ENCODE data around the gene ACD. TPM values are rescaled to one million over a fixed set of nuclear protein-coding genes. Genes with fewer than 3 reads are reported as not detected.

The ACD gene
- total RNA-seq, 1 experiment from 2014 or later: 34.1 TPM

DNA sequence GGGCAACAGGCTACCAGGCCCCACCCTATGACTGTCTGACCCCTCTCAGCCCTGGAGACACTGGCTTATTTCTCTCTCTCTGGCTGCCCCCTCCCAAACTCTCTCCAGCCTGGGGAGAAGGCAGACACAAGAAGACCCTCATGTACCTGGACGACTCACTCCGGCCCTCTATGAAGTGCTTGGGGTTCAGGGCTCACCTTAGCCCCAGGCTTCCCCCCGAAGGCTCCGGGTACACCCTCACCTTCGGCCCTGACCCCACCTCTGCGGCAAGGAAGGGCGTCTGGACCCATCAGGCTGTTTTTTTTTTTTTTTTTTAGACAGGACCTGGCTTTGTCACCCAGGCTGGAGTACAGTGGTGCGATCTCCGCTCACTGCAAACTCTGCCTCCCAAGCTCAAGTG lies 16.0 kb downstream of the ACD start:
- no peak for DNase-seq
- H2AFZ ChIP-seq (ENCODE audit: low read length): no peak overlapping the region
- no peak overlapping the region for H4K8ac ChIP-seq (replicated peaks; ENCODE audit: insufficient read length, low read depth, low read length)
- no peaks in the 10 kb centered on the region for H3K79me1 ChIP-seq (ENCODE audit: insufficient read depth, low read depth, low read length, poor library complexity, severe bottlenecking)
- H2BK120ac ChIP-seq (ENCODE audit: low read depth, low read length, poor library complexity, severe bottlenecking): no peak overlapping the region
- H3K4ac ChIP-seq (ENCODE audit: low read depth, low read length): no peak overlapping the region
- Mint-ChIP-seq H3K27ac (no peak overlapping the region), H3K4me3 (peak overlapping the region; percentile 57 to 75; a peak in 4 of 5 replicates), H3K4me1 (peaks cover 3 to 6% of the 10 kb centered on the region in 2 experiments; a peak in 2 of 4 replicates), H3K36me3 (ENCODE audit: insufficient read depth in 1 of 3, low read depth in 3 of 3) (peaks cover 2 to 9% (median 7%) of the 10 kb centered on the region in 3 experiments; a peak in 4 of 7 replicates), H3K9me3 (no peaks in the 10 kb centered on the region), H3K27me3 (ENCODE audit: low read depth) (peaks cover 8% of the 10 kb centered on the region)
- peaks cover 8% of the 10 kb centered on the region for H3K23me2 ChIP-seq (ENCODE audit: insufficient read length, low read depth, low read length, poor library complexity, severe bottlenecking)
- no peak overlapping the region for H3K23ac ChIP-seq (ENCODE audit: insufficient read length, low read depth, low read length)
- no peak overlapping the region for H2BK20ac ChIP-seq (ENCODE audit: low read depth, low read length, poor library complexity, severe bottlenecking)
- H3K9me3 ChIP-seq (ENCODE audit: control insufficient read depth, low read depth, low read length): no peaks in the 10 kb centered on the region
- WGBS (ENCODE audit: extremely low coverage, insufficient read length, low lambda C conversion rate): no CpG with 5 or more reads among the region's 9 CpGs
- H3K4me2 ChIP-seq (ENCODE audit: insufficient read depth, insufficient read length, low read length): no peak overlapping the region
- H3K27ac ChIP-seq (ENCODE audit: insufficient read length, low read depth, low read length): no peak overlapping the region
- no peak overlapping the region for H4K5ac ChIP-seq (ENCODE audit: insufficient read length, low read depth, low read length)
- no peaks in the 10 kb centered on the region for H4K20me1 ChIP-seq (ENCODE audit: control insufficient read depth, insufficient read depth, insufficient read length)
- no peak overlapping the region for H3K18ac ChIP-seq (ENCODE audit: insufficient read length, low read depth, low read length)
- no peak overlapping the region for H3T11ph ChIP-seq (ENCODE audit: low read length)
- H2BK12ac ChIP-seq (ENCODE audit: insufficient read length, low read depth, low read length): no peak overlapping the region
- H2AK5ac ChIP-seq (ENCODE audit: insufficient read length, low read length): no peak overlapping the region
- no peak overlapping the region for H2BK5ac ChIP-seq (ENCODE audit: insufficient read length, low read length)
- H2BK15ac ChIP-seq (ENCODE audit: low read depth, low read length): no peak overlapping the region
- H3K4me1 ChIP-seq (ENCODE audit: insufficient read depth, low read length): no peaks in the 10 kb centered on the region
- no peak overlapping the region for H3K56ac ChIP-seq (ENCODE audit: insufficient read length, low read depth, low read length)
- no peak overlapping the region for H4K91ac ChIP-seq (ENCODE audit: insufficient read length, low read depth, low read length)
- no peaks in the 10 kb centered on the region for H3K79me2 ChIP-seq (ENCODE audit: insufficient read depth, low read length)
- H3K9ac ChIP-seq (ENCODE audit: extremely low read depth, insufficient read length, low read length): no peak overlapping the region
- no peaks in the 10 kb centered on the region for H3K27me3 ChIP-seq (ENCODE audit: insufficient read depth, low read length)
- TF ChIP-seq CTCF (conservative IDR thresholded peaks at IDR 0.05): no peak
- H3K14ac ChIP-seq (ENCODE audit: insufficient read depth, low read length): no peak overlapping the region

All from H9 (cell line).